Thymus (tissue), 11 donors: ENCODE data around the gene GRK7. TPM values are rescaled to one million over a fixed set of nuclear protein-coding genes. Genes with fewer than 3 reads are reported as not detected.

ENCODE experiments used
- DNase-seq, 9 donors: peaks; one replicate each; pipeline ENCODE4 v3.0.0-alpha.2; 2013; ENCODE audit warnings: low spot score in 9 of 9, low read depth in 6 of 9, missing footprints in 1 of 9
- H3K27ac ChIP-seq, 2 donors: one replicate each; pipeline ENCODE4 v1.5.1; 2013; ENCODE audit warnings: control low read depth in 1 of 2, low read depth in 1 of 2, low read length in 1 of 2, mild to moderate bottlenecking in 1 of 2, moderate library complexity in 1 of 2
- H3K27me3 ChIP-seq, 2 donors: one replicate each; pipeline ENCODE4 v1.5.1; 2013; ENCODE audit warnings: low read length in 1 of 2; ENCODE audit not compliant: control insufficient read depth in 2 of 2, insufficient read depth in 1 of 2
- H3K36me3 ChIP-seq, 2 donors: one replicate each; pipeline ENCODE4 v1.5.1; 2013; ENCODE audit warnings: low read length in 1 of 2, mild to moderate bottlenecking in 1 of 2, moderate library complexity in 1 of 2; ENCODE audit not compliant: control insufficient read depth in 2 of 2, insufficient read depth in 2 of 2
- H3K4me1 ChIP-seq, 2 donors: one replicate each; pipeline ENCODE4 v1.5.1; 2013; ENCODE audit warnings: low read length in 2 of 2; ENCODE audit not compliant: control insufficient read depth in 2 of 2, insufficient read depth in 2 of 2
- H3K4me3 ChIP-seq, 2 donors: one replicate each; pipeline ENCODE4 v1.5.1; 2013; ENCODE audit warnings: low read length in 2 of 2, control low read depth in 1 of 2, mild to moderate bottlenecking in 1 of 2
- H3K9me3 ChIP-seq, 2 donors: one replicate each; pipeline ENCODE4 v1.5.1; 2013; ENCODE audit warnings: low read length in 1 of 2, mild to moderate bottlenecking in 1 of 2; ENCODE audit not compliant: control insufficient read depth in 2 of 2, insufficient read depth in 1 of 2
- WGBS: extraction: QIAGEN DNeasy Blood & Tissue Kit; methylation state at CpG from one replicate; pipeline ENCODE4 v1.1.7; 2013; 5-methylcytosine and 5-hydroxymethylcytosine counted together
- polyA plus RNA-seq: library from polyadenylated mRNA; stranded (reverse); fragments of 200-250 nt; gene quantifications from one replicate; pipeline ENCODE4 v1.2.3, GENCODE V29; 2013
- total RNA-seq: library from RNA; stranded (reverse); fragments of 120-200 nt; gene quantifications from one replicate; pipeline ENCODE4 v1.2.4, GENCODE V29; 2013
- donor health status: healthy.

Gene GRK7
- total and polyA plus RNA-seq, 2 donors, result 0.14 TPM; not detected in 1

DNA sequence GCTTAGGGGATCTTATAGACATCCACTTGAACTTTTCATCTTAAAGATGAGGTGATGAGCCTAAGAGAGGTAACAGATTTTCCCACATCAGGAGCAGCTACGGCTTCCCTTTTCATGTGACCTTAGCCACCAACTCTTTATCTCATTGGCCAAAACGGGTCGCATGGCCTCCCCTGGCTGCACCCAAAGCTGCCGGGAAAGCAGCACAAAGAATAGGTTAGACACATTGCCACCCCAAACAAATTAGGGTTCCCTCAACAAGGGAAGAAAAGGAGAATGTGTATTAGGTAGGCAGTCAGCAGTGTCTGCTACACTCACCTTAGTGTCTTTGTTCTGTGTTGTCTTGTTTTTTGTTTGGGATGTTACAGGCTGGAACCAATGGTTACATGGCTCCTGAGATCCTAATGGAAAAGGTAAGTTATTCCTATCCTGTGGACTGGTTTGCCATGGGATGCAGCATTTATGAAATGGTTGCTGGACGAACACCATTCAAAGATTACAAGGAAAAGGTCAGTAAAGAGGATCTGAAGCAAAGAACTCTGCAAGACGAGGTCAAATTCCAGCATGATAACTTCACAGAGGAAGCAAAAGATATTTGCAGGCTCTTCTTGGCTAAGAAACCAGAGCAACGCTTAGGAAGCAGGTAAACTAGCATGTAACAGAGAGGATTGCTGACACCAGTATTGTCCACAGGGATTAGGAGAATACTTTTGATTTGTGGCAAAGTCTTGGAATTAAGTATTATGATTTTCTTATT lies 44.2 kb downstream of the GRK7 start:
- Histone ChIP-seq H3K4me3 (no peak overlapping the region), H3K36me3 (no peaks in the 10 kb centered on the region), H3K27ac (no peak overlapping the region), H3K27me3 (no peaks in the 10 kb centered on the region), H3K4me1 (no peaks in the 10 kb centered on the region), H3K9me3 (no peaks in the 10 kb centered on the region)
- WGBS, result 95% methylated on average over 7 of the region's 7 CpGs
- DNase-seq, result no peak

DNA sequence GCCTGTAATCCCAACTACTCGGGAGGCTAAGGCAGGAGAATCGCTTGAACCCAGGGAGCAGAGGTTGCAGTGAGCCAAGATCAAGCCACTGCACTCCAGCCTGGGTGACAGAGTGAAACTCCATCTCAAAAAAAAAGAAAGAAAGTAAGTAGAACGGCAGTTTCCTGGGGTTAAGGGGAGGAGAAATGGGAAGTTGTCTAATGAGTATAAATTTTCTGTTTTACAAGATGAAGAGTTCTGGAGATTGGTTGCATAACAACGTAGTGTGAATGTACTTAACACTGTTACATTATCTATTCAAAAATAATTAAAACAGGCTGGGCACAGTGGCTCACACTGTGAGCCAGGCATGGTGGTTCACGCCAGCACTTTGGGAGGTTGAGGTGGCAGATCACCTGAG lies 45.4 kb downstream of the GRK7 start:
- no peak overlapping the region for H3K4me3 ChIP-seq
- no peaks in the 10 kb centered on the region for H3K36me3 ChIP-seq
- no peaks in the 10 kb centered on the region for H3K4me1 ChIP-seq
- H3K27ac ChIP-seq, result no peak overlapping the region
- DNase-seq, result no peak
- no peaks in the 10 kb centered on the region for H3K9me3 ChIP-seq
- WGBS, result 63% methylated on average over 5 of the region's 5 CpGs
- no peaks in the 10 kb centered on the region for H3K27me3 ChIP-seq

DNA sequence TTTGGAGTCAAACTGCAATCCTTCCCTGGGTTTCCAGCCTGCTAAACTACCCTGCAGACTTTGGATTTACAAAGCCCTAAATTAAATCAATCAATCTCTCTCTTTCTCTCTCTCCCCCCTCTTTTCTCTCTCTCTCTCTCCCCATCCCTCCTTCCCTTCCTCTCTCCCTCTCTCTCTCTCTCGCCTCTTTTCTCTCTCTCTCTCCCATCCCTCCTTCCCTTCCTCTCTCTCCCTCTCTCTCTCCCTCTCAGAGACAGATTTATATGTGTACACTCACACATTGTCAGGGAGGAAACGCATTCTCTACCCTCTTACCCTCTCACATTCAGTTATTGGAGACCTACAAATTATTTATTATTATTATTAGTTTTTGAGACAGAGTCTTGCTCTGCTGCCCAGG lies 47.0 kb downstream of the GRK7 start:
- no peak for DNase-seq
- H3K27ac ChIP-seq, result no peak overlapping the region
- no peaks in the 10 kb centered on the region for H3K27me3 ChIP-seq
- no peaks in the 10 kb centered on the region for H3K36me3 ChIP-seq
- no peaks in the 10 kb centered on the region for H3K4me1 ChIP-seq
- H3K4me3 ChIP-seq, result no peak overlapping the region
- WGBS, result 97% methylated on average over 2 of the region's 2 CpGs
- no peaks in the 10 kb centered on the region for H3K9me3 ChIP-seq

DNA sequence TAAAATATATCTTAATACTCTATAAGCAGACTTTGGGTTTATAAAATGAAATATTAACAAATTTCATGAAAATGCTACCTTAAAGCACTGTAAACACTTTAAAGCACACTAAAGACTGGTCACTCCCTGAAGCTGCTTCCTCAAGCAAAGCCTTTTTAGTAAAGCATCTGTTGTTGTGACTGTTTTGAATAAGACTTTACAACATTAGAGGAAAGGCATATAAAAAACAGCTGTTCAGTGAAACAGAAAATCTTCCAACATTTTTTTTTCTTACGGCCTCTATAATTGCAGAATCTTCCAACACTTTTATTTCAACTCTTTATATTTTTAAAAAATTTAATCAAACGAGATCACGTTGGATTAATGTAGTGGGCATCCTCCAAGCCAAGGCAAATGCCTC lies 48.1 kb downstream of the GRK7 start:
- Histone ChIP-seq H3K27ac (no peak overlapping the region), H3K27me3 (no peaks in the 10 kb centered on the region), H3K4me3 (no peak overlapping the region), H3K36me3 (no peaks in the 10 kb centered on the region), H3K9me3 (peaks cover 0 to 5% of the 10 kb centered on the region in 2 donors), H3K4me1 (no peaks in the 10 kb centered on the region)
- 96% methylated on average over 3 of the region's 3 CpGs for WGBS
- DNase-seq, result no peak

DNA sequence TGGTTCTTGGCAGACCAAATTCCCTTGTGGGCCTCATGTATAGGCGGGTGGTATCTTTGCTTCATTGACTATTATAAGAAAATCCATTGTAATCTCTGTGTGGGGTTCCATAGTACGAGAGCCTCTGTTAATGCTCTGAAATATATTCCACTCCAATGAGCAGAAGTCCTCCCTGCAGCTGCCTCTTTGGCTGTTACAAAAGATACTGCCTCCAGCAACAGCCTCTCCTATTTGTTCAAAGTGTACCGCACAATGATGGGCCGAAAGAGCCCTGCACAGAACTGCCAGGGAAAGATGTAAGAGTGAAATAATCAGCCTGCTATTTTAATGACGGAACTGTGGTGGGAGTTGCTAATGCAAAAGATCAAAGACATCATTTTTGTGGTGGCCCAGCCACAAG lies 48.9 kb downstream of the GRK7 start:
- Histone ChIP-seq H3K27me3 (no peaks in the 10 kb centered on the region), H3K36me3 (no peaks in the 10 kb centered on the region), H3K9me3 (peaks cover 0 to 5% of the 10 kb centered on the region in 2 donors), H3K4me1 (peaks cover 0 to 6% of the 10 kb centered on the region in 2 donors), H3K27ac (no peak overlapping the region), H3K4me3 (no peak overlapping the region)
- 93% methylated on average over 5 of the region's 5 CpGs for WGBS
- no peak for DNase-seq

DNA sequence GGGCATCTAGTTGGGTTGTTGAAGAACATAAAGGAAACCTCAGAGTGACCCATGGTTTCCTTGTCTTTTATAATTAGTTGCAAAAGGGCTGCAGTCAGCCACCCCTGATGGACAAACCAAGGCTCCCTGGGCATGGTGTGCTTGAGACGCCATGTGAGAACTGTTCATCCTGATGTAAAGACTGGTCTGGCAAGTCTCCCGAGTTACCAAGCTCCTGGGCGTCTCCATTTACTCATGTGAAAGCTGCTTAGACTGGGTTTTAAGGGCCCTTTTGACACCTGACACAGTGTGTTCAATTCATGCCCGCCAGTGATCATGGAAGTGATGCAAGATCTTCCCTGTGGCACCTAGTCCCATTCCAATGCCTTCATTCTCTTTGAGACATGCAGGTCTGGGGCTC lies 49.4 kb downstream of the GRK7 start:
- no peaks in the 10 kb centered on the region for H3K27me3 ChIP-seq
- WGBS, result 73% methylated on average over 4 of the region's 4 CpGs
- H3K4me3 ChIP-seq, result no peak overlapping the region
- H3K36me3 ChIP-seq, result no peaks in the 10 kb centered on the region
- H3K27ac ChIP-seq, result no peak overlapping the region
- H3K9me3 ChIP-seq, result peaks cover 0 to 5% of the 10 kb centered on the region in 2 donors
- H3K4me1 ChIP-seq, result peaks cover 0 to 6% of the 10 kb centered on the region in 2 donors
- no peak for DNase-seq

Other genes with a start within 250 kb of the GRK7 start
- 81.4 TPM for gene RNF7, start 25.1 kb upstream of the GRK7 start, total RNA-seq
- gene RNF7, start 25.1 kb upstream of the GRK7 start, polyA plus RNA-seq, result 157 TPM
- 42.0 TPM for gene ATP1B3, start 113.2 kb downstream of the GRK7 start, total RNA-seq
- gene ATP1B3, start 113.2 kb downstream of the GRK7 start, polyA plus RNA-seq, result 99.0 TPM